BJ (cell line): ENCODE results near the gene TBC1D9B. TPM values are rescaled to one million over a fixed set of nuclear protein-coding genes. Genes with fewer than 3 reads are reported as not detected.

ENCODE experiments used
- CTCF ChIA-PET: fragments of 350-600 bp; formaldehyde crosslinking; extraction: SDS; loops from one replicate; lab custom pipeline; 2021; ENCODE audit warnings: antibody characterized with exemption, inconsistent platforms; lab: Yijun Ruan, JAX
- POLR2A ChIA-PET: fragments of 300-600 bp; sonication (Branson Sonifier 250); formaldehyde crosslinking; extraction: SDS; loops from one replicate; lab custom pipeline; 2021; ENCODE audit warnings: antibody characterized with exemption; lab: Charles Lee
- DNase-seq: peaks from one replicate; pipeline ENCODE4 v3.0.0-alpha.2; 2011; ENCODE audit warnings: low read depth
- H3K27me3 ChIP-seq: 2 replicates; pipeline ENCODE4 v1.6.0; 2011; ENCODE audit warnings: low read length; ENCODE audit not compliant: control insufficient read depth, insufficient read depth
- H3K36me3 ChIP-seq: 2 replicates; pipeline ENCODE4 v1.5.1; 2011; ENCODE audit warnings: low read length; ENCODE audit not compliant: control insufficient read depth, insufficient read depth
- H3K4me3 ChIP-seq: 2 replicates; pipeline ENCODE4 v1.5.1; 2011; ENCODE audit warnings: low read depth, mild to moderate bottlenecking, control low read depth, low read length
- polyA plus RNA-seq: library from polyadenylated mRNA; depleted of rRNA; stranded (reverse); fragments of >200 nt; gene quantifications from 2 replicates; pipeline ENCODE4 v1.2.3, GENCODE V29; 2011; rRNA removed
- small RNA-seq: library from RNA; depleted of rRNA; stranded (forward); fragments of <200 nt; gene quantifications from one replicate; pipeline ENCODE3, GENCODE V24; 2012; ENCODE audit warnings: low replicate concordance, low read depth; ENCODE audit not compliant: insufficient read length
- TF ChIP-seq, protein P1 (sequence below): IDR thresholded peaks from 2 replicates; pipeline ENCODE4 v1.5.1; 2011; ENCODE audit warnings: low read depth, mild to moderate bottlenecking, control low read depth, inconsistent platforms, low read length, moderate library complexity; ENCODE audit not compliant: insufficient read depth

The TBC1D9B gene
- polyA plus RNA-seq, 1 experiment = 89.0 TPM

DNA sequence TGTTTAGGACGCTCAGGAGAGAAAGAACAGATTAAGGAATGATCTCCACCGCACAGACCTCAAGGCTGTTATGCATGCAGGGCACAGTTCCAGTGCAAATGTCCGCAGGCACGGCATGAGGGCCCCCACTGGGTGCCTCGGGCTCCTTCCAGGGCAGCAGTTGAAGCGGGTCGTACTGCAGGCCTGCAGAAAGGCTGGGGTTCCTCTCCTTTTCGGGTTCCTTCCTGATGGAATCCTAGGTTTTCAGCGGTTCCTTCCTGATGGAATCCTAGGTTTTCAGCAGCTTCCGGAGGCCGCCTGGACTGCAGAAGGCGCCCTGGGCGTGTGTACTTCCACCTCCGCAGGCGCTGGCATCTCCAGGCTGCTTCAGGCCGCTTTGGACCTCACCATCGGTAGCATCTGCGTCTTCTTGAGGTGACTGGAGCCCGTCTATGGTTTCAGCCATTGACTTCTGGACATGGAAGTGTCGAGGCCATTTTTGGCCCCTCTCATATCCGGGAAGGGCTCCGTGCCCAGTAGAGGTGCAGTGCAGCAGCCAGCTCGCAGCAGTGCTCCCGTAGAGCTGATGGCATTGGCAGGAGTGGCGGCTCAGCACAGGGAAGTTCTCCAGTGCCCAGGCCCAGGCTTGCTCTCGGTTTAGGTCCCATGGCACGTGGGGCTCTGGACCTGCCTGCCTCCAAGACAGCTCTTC, 95.4 kb downstream of the TBC1D9B start:
- DNase-seq = no peak
- TF ChIP-seq, protein P1, sequence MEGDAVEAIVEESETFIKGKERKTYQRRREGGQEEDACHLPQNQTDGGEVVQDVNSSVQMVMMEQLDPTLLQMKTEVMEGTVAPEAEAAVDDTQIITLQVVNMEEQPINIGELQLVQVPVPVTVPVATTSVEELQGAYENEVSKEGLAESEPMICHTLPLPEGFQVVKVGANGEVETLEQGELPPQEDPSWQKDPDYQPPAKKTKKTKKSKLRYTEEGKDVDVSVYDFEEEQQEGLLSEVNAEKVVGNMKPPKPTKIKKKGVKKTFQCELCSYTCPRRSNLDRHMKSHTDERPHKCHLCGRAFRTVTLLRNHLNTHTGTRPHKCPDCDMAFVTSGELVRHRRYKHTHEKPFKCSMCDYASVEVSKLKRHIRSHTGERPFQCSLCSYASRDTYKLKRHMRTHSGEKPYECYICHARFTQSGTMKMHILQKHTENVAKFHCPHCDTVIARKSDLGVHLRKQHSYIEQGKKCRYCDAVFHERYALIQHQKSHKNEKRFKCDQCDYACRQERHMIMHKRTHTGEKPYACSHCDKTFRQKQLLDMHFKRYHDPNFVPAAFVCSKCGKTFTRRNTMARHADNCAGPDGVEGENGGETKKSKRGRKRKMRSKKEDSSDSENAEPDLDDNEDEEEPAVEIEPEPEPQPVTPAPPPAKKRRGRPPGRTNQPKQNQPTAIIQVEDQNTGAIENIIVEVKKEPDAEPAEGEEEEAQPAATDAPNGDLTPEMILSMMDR = no peak
- ChIA-PET POLR2A (no interaction called here), CTCF (interaction anchor here (1.6 kb wide), 1 partner anchor 49 kb away, joined by 5 read pairs; no protein-coding TSS in a partner anchor)
- Histone ChIP-seq H3K4me3 (no peak overlapping the region), H3K36me3 (peaks cover 5% of the 10 kb centered on the region; the same call in 1 of the 2 replicates), H3K27me3 (no peaks in the 10 kb centered on the region)

Small RNA genes lying within 50 kb of the gene (small RNA-seq; reads per million reads assigned to genes)
- not detected for gene RF00019

Other genes starting within 250 kb of the TBC1D9B start
- not detected in 2 replicates for gene CBY3, start 226.9 kb downstream of the TBC1D9B start, polyA plus RNA-seq
- gene CANX, start 208.9 kb downstream of the TBC1D9B start, polyA plus RNA-seq = 502 and 974 TPM in 2 replicates
- 4.4 and 5.3 TPM in 2 replicates for gene MAML1, start 175.1 kb downstream of the TBC1D9B start, polyA plus RNA-seq
- 0.49 and 0.88 TPM in 2 replicates for gene LTC4S, start 113.9 kb downstream of the TBC1D9B start, polyA plus RNA-seq
- gene MGAT4B, start 101.0 kb downstream of the TBC1D9B start, polyA plus RNA-seq = 91.7 and 131 TPM in 2 replicates
- gene SQSTM1, start 87.0 kb downstream of the TBC1D9B start, polyA plus RNA-seq = 307 and 361 TPM in 2 replicates
- gene MRNIP, start 49.1 kb downstream of the TBC1D9B start, polyA plus RNA-seq = 12.6 and 14.1 TPM in 2 replicates
- gene RNF130, start 163.9 kb upstream of the TBC1D9B start, polyA plus RNA-seq = 32.7 and 41.1 TPM in 2 replicates